ENCODE results near the gene MEIS1. TPM values are rescaled to one million over a fixed set of nuclear protein-coding genes. Genes with fewer than 3 reads are reported as not detected.

Gene MEIS1
- total and polyA plus RNA-seq, 2 of the 8 experiments (the other 6 are each of a cell fraction or from before 2014, with no cell fraction given): 0.17 to 1.2 TPM

- Histone ChIP-seq H2BK12ac (ENCODE audit: low read depth, low read length) (no peak overlapping the region), H2BK5ac (ENCODE audit: low read depth, low read length) (no peak overlapping the region), H2BK15ac (ENCODE audit: low read length) (no peak overlapping the region), H2BK120ac (replicated peaks; ENCODE audit: low read depth, low read length) (no peak overlapping the region), H3K14ac (ENCODE audit: insufficient read length) (no peak overlapping the region), H3K27ac (ENCODE audit: low read depth, low read length) (no peak overlapping the region), H3K4me3 (ENCODE audit: extremely low read depth in 1 of 4, insufficient read depth in 2 of 4, low read depth in 3 of 4, low read length in 4 of 4) (no peak overlapping the region), H3K18ac (ENCODE audit: extremely low read depth, low read length) (no peak overlapping the region), H3K4ac (replicated peaks; ENCODE audit: insufficient read length, low read depth, low read length) (no peak overlapping the region), H3K36me3 (ENCODE audit: control insufficient read depth in 2 of 4, insufficient read depth in 4 of 4, low read length in 3 of 4) (no peaks in the 10 kb centered on the region), H2AFZ (ENCODE audit: low read length) (no peak overlapping the region), H3K23ac (ENCODE audit: insufficient read length) (no peak overlapping the region), H3K9ac (replicated peaks in 1 of 4; ENCODE audit: extremely low read depth in 1 of 4, low read depth in 3 of 4, low read length in 3 of 4) (no peak overlapping the region), H3K79me1 (ENCODE audit: low read depth, low read length) (no peaks in the 10 kb centered on the region), H2BK20ac (ENCODE audit: low read length) (no peak overlapping the region), H4K5ac (ENCODE audit: insufficient read length, low read depth, low read length) (no peak overlapping the region), H3K27me3 (replicated peaks in 1 of 4; ENCODE audit: control insufficient read depth in 3 of 4, extremely low read depth in 1 of 4, insufficient read depth in 3 of 4, low read length in 3 of 4) (peaks cover 0 to 1% (median 0%) of the 10 kb centered on the region in 4 experiments; a peak in 1 of 7 replicates), H3K4me1 (replicated peaks in 1 of 4; ENCODE audit: control insufficient read depth in 3 of 4, insufficient read depth in 4 of 4, low read length in 3 of 4) (peaks cover 0 to 4% (median 1%) of the 10 kb centered on the region in 4 experiments; a peak in 5 of 7 replicates), H3K4me2 (ENCODE audit: insufficient read depth in 1 of 2, low read depth in 2 of 2, low read length in 2 of 2) (no peak overlapping the region), H3K9me3 (ENCODE audit: insufficient read depth in 2 of 2, low read depth in 1 of 2, low read length in 1 of 2) (no peaks in the 10 kb centered on the region), H2AK5ac (ENCODE audit: low read depth, low read length) (no peak overlapping the region), H4K8ac (ENCODE audit: extremely low read depth, insufficient read depth, low read length) (no peak overlapping the region), H3K23me2 (ENCODE audit: low read depth, low read length) (no peaks in the 10 kb centered on the region), H4K91ac (replicated peaks; ENCODE audit: insufficient read length, low read length) (no peak overlapping the region), H4K20me1 (replicated peaks in 1 of 2; ENCODE audit: control insufficient read depth in 1 of 2, insufficient read depth in 2 of 2, low read length in 2 of 2) (no peaks in the 10 kb centered on the region), H3K56ac (replicated peaks; ENCODE audit: insufficient read length, low read depth, low read length) (no peak overlapping the region), H3K79me2 (ENCODE audit: control insufficient read depth in 1 of 2, insufficient read depth in 2 of 2, low read length in 2 of 2) (no peaks in the 10 kb centered on the region)
- ChIA-PET POLR2A (ENCODE audit: partially characterized antibody) (no interaction called here), CTCF (ENCODE audit: partially characterized antibody) (interaction anchor here (0.7 to 0.8 kb wide), 2 partner anchors 12 to 38 kb away, joined by 3 read pairs; no protein-coding TSS in a partner anchor)
- TF ChIP-seq CHD1 (IDR thresholded peaks at IDR 0.05; ENCODE audit: low read depth, low read length) (no peak), BRCA1 (IDR thresholded peaks at IDR 0.05; ENCODE audit: low read depth, low read length) (no peak), POLR2AphosphoS5 (IDR thresholded peaks at IDR 0.05; ENCODE audit: low read depth, low read length) (no peak), GTF2F1 (IDR thresholded peaks at IDR 0.05; ENCODE audit: borderline replicate concordance, low read depth, low read length) (no peak), CEBPB (IDR thresholded peaks at IDR 0.05; ENCODE audit: low read depth, low read length) (no peak), YY1 (IDR thresholded peaks at IDR 0.05; ENCODE audit: low read depth, low read length) (no peak), BACH1 (IDR thresholded peaks at IDR 0.05; ENCODE audit: low read length) (no peak), JUN (IDR thresholded peaks at IDR 0.05; ENCODE audit: low read depth, low read length) (no peak), SP2 (IDR thresholded peaks at IDR 0.05; ENCODE audit: low read length) (no peak), NANOG (IDR thresholded peaks at IDR 0.05; ENCODE audit: insufficient read depth, low read depth, low read length, poor library complexity, severe bottlenecking) (no peak), E2F6 (IDR thresholded peaks at IDR 0.05) (no peak), TAF1 (IDR thresholded peaks at IDR 0.05; ENCODE audit: low read depth, low read length) (no peak)
- TF ChIP-seq, protein P1, sequence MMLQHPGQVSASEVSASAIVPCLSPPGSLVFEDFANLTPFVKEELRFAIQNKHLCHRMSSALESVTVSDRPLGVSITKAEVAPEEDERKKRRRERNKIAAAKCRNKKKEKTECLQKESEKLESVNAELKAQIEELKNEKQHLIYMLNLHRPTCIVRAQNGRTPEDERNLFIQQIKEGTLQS (IDR thresholded peaks at IDR 0.05; ENCODE audit: insufficient read depth, low read depth, low read length): no peak
- no peak for DNase-seq (ENCODE audit: low read depth in 1 of 2, low spot score in 2 of 2)
- FAIRE-seq: no peak
- 94% methylated on average over 4 of the region's 4 CpGs; no CpG with 5 or more reads in 1 of the 2 experiments for WGBS, 2 experiments (ENCODE audit: extremely low coverage in 1 of 2, insufficient coverage in 1 of 2, insufficient read length in 1 of 2, insufficient replicate concordance in 2 of 2, low coverage in 1 of 2, low lambda C conversion rate in 2 of 2, missing lambda C conversion rate in 1 of 2)
Observed at GRCh38 chr2:66534461-66534860, 99.5 kb downstream of the MEIS1 start.

Measured in H1 (cell line).